Fibroblast of lung (primary cell): ENCODE measurements around the gene GAGE10.

Source experiments
- CTCF ChIP-seq, 2 donors: IDR thresholded peaks in 1 of 2; conservative IDR thresholded peaks in 1 of 2; 1 replicate in 1 of 2; 2 replicates in 1 of 2; pipeline ENCODE4 v1.5.1; 2011 to 2012; ENCODE audit warnings: low read length in 2 of 2, control low read depth in 1 of 2, inconsistent platforms in 1 of 2, low read depth in 1 of 2, mild to moderate bottlenecking in 1 of 2
- EZH2 ChIP-seq: IDR thresholded peaks from 2 replicates; pipeline ENCODE4 v1.5.1; 2012; ENCODE audit warnings: low read length, control low read depth, mild to moderate bottlenecking; ENCODE audit errors: missing control alignments

GRCh38 chrX:49258749-49259124 is 44.7 kb upstream of the GAGE10 start:
- TF ChIP-seq CTCF (conservative IDR thresholded peaks at IDR 0.05 in 1 of 2, IDR thresholded peaks at IDR 0.05 in 1 of 2; ENCODE audit: low read depth in 1 of 2, low read length in 2 of 2) (no peak), EZH2 (no peak)
